Measurements from ENCODE around the gene KLHL41. TPM values are rescaled to one million over a fixed set of nuclear protein-coding genes. Genes with fewer than 3 reads are reported as not detected.

Gene KLHL41
- total RNA-seq, 1 experiment from 2014 or later, result 0.21 TPM

GRCh38 chr2:169464466-169464865, 45.0 kb upstream of the KLHL41 start:
- no peaks in the 10 kb centered on the region for H3K27me3 Mint-ChIP-seq (ENCODE audit: unreplicated experiment)
- H3K4me1 Mint-ChIP-seq (ENCODE audit: low read depth, unreplicated experiment), result no peaks in the 10 kb centered on the region
- H3K36me3 Mint-ChIP-seq (ENCODE audit: insufficient read depth, unreplicated experiment), result no peaks in the 10 kb centered on the region
- H3K4me3 Mint-ChIP-seq (ENCODE audit: low read depth, unreplicated experiment), result no peak overlapping the region
- intact Hi-C loops (cut with micrococcal nuclease; ENCODE audit: unreplicated experiment), result no loop called here
- no peaks in the 10 kb centered on the region for H3K9me3 Mint-ChIP-seq (ENCODE audit: low read depth, unreplicated experiment)
- CTCF ChIA-PET, result interaction anchor here (0.6 kb wide), 2 partner anchors 143 to 482 kb away, joined by 3 to 4 read pairs; no protein-coding TSS in a partner anchor
- no peak overlapping the region for H3K27ac Mint-ChIP-seq (ENCODE audit: unreplicated experiment)
- no TSS peak for BruUV-seq (replicated peaks)
- DNase-seq, result no peak
- no peak for TF ChIP-seq CTCF (IDR thresholded peaks at IDR 0.05; ENCODE audit: unreplicated experiment)

GRCh38 chr2:169464882-169465281, 44.6 kb upstream of the KLHL41 start:
- Mint-ChIP-seq H3K36me3 (ENCODE audit: insufficient read depth, unreplicated experiment) (no peaks in the 10 kb centered on the region), H3K27me3 (ENCODE audit: unreplicated experiment) (no peaks in the 10 kb centered on the region), H3K4me1 (ENCODE audit: low read depth, unreplicated experiment) (no peaks in the 10 kb centered on the region), H3K4me3 (ENCODE audit: low read depth, unreplicated experiment) (no peak overlapping the region), H3K27ac (ENCODE audit: unreplicated experiment) (no peak overlapping the region), H3K9me3 (ENCODE audit: low read depth, unreplicated experiment) (no peaks in the 10 kb centered on the region)
- no peak for TF ChIP-seq CTCF (IDR thresholded peaks at IDR 0.05; ENCODE audit: unreplicated experiment)
- intact Hi-C loops (cut with micrococcal nuclease; ENCODE audit: unreplicated experiment), result no loop called here
- CTCF ChIA-PET, result interaction anchor here (0.6 kb wide), 1 partner anchor 482 kb away, joined by 4 read pairs; no protein-coding TSS in a partner anchor
- no peak for DNase-seq
- no TSS peak for BruUV-seq (replicated peaks)

- CTCF ChIA-PET, result interaction anchor here (0.6 to 1.0 kb wide), 2 partner anchors 10 to 902 kb away, joined by 3 to 6 read pairs; partner anchors contain the start of gene BBS5
- H3K27me3 Mint-ChIP-seq (ENCODE audit: unreplicated experiment), result no peaks in the 10 kb centered on the region
- no peaks in the 10 kb centered on the region for H3K4me1 Mint-ChIP-seq (ENCODE audit: low read depth, unreplicated experiment)
- no peak for TF ChIP-seq CTCF (IDR thresholded peaks at IDR 0.05; ENCODE audit: unreplicated experiment)
- no peak overlapping the region for H3K27ac Mint-ChIP-seq (ENCODE audit: unreplicated experiment)
- no peaks in the 10 kb centered on the region for H3K36me3 Mint-ChIP-seq (ENCODE audit: insufficient read depth, unreplicated experiment)
- BruUV-seq (replicated peaks), result no TSS peak
- no peaks in the 10 kb centered on the region for H3K9me3 Mint-ChIP-seq (ENCODE audit: low read depth, unreplicated experiment)
- intact Hi-C loops (cut with micrococcal nuclease; ENCODE audit: unreplicated experiment), result no loop called here
- no peak for DNase-seq
- no peak overlapping the region for H3K4me3 Mint-ChIP-seq (ENCODE audit: low read depth, unreplicated experiment)
Measured at GRCh38 chr2:169468841-169469240, 40.7 kb upstream of the KLHL41 start.

- H3K9me3 Mint-ChIP-seq (ENCODE audit: low read depth, unreplicated experiment), result no peaks in the 10 kb centered on the region
- CTCF ChIA-PET, result interaction anchor here (1.0 kb wide), 1 partner anchor 9 kb away, joined by 6 read pairs; the partner anchor contains the start of gene BBS5
- no peaks in the 10 kb centered on the region for H3K27me3 Mint-ChIP-seq (ENCODE audit: unreplicated experiment)
- no peak for DNase-seq
- H3K27ac Mint-ChIP-seq (ENCODE audit: unreplicated experiment), result no peak overlapping the region
- TF ChIP-seq CTCF (IDR thresholded peaks at IDR 0.05; ENCODE audit: unreplicated experiment), result no peak
- intact Hi-C loops (cut with micrococcal nuclease; ENCODE audit: unreplicated experiment), result no loop called here
- H3K4me3 Mint-ChIP-seq (ENCODE audit: low read depth, unreplicated experiment), result no peak overlapping the region
- BruUV-seq (replicated peaks), result no TSS peak
- no peaks in the 10 kb centered on the region for H3K4me1 Mint-ChIP-seq (ENCODE audit: low read depth, unreplicated experiment)
- no peaks in the 10 kb centered on the region for H3K36me3 Mint-ChIP-seq (ENCODE audit: insufficient read depth, unreplicated experiment)
Measured at GRCh38 chr2:169469952-169470572, 39.4 kb upstream of the KLHL41 start.

All from Calu3 (cell line).